DOHH2 (cell line): Measurements from ENCODE around the gene WDR13.

Source experiments
- EZH2phosphoT487 ChIP-seq: fragments of 200-600 bp; sonication (generic); IDR thresholded peaks from 2 replicates; pipeline ENCODE4 v1.6.1; 2017; ENCODE audit warnings: borderline replicate concordance, mild to moderate bottlenecking, antibody characterized with exemption, low read length, moderate library complexity, mixed read lengths
- TF ChIP-seq, protein P1 (sequence below): fragments of 200-600 bp; sonication (generic); IDR thresholded peaks from one replicate; pipeline ENCODE4 v1.5.1; 2014; ENCODE audit warnings: antibody characterized with exemption, mild to moderate bottlenecking, low read depth, low read length; ENCODE audit not compliant: poor library complexity, severe bottlenecking

DNA sequence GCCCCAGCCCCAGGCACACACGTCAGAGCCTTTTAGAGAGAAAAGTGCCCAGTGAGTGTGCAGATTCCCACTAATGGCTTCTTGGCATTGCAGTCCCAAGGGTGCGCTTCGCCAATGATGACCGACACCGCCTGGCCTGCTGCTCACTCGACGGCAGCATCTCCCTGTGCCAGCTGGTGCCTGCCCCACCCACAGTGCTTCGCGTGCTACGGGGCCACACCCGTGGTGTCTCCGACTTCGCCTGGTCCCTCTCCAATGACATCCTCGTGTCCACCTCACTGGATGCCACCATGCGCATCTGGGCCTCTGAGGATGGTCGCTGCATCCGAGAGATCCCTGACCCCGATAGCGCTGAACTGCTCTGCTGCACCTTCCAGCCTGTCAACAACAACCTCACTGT, 2.9 kb downstream of the WDR13 start:
- TF ChIP-seq, protein P1, sequence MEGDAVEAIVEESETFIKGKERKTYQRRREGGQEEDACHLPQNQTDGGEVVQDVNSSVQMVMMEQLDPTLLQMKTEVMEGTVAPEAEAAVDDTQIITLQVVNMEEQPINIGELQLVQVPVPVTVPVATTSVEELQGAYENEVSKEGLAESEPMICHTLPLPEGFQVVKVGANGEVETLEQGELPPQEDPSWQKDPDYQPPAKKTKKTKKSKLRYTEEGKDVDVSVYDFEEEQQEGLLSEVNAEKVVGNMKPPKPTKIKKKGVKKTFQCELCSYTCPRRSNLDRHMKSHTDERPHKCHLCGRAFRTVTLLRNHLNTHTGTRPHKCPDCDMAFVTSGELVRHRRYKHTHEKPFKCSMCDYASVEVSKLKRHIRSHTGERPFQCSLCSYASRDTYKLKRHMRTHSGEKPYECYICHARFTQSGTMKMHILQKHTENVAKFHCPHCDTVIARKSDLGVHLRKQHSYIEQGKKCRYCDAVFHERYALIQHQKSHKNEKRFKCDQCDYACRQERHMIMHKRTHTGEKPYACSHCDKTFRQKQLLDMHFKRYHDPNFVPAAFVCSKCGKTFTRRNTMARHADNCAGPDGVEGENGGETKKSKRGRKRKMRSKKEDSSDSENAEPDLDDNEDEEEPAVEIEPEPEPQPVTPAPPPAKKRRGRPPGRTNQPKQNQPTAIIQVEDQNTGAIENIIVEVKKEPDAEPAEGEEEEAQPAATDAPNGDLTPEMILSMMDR, result no peak
- TF ChIP-seq EZH2phosphoT487, result no peak
